RCC 7860 (cell line): ENCODE measurements around the gene TRA2B.

ENCODE experiments used
- DNase-seq: peaks from one replicate; pipeline ENCODE4 v3.0.0-alpha.2; 2015; ENCODE audit warnings: low spot score
- FAIRE-seq: peaks from 2 replicates; lab custom pipeline; 2012; peaks lifted over from hg19 to GRCh38; lab: Jason Lieb, UNC

Gene TRA2B

GRCh38 chr3:185884641-185885040 is 53.2 kb downstream of the TRA2B start:
- no peak for DNase-seq
- FAIRE-seq, result no peak

- FAIRE-seq, result no peak
- DNase-seq, result no peak
Observed at GRCh38 chr3:185881926-185882325, 55.9 kb downstream of the TRA2B start.

DNA sequence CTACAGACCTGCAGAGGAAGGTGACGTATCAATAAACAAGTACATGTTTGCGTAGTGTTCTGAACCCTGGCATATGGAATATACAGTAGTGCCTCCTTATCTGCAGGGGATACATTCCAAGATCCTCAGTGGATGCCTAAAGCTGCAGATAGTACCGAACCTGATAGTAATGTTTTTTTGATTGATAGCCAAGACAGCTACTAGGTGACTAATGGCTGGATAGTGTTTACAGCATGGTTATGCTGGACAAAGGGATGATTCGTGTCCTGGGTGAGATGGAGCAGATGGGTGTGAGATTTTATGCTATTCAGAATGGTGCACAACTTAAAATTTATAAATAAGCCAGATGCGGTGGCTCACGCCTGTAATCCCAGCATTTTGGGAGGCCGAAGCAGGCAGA is 57.2 kb downstream of the TRA2B start:
- no peak for FAIRE-seq
- no peak for DNase-seq

DNA sequence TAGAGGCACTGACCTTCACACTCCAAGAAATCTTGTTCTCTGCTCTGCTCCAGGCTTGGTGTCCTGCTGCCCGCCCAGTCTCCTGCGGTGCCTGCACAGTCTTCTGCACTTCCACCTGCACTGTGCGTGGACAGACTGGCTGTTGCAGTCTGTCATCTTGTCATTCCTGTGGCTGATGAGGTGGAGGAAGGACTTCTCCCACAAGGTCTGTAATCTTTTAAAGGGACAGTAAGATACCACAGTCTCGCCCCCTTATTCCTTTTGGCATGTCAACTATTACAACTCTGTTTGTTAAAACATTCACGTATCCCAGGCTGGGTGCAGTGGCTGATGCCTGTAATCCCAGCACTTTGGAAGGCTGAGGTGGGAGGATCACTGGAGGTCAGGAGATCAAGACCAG is 58.9 kb downstream of the TRA2B start:
- DNase-seq (peak; percentile 55), FAIRE-seq (no peak)

GRCh38 chr3:185874119-185874518 is 63.7 kb downstream of the TRA2B start:
- FAIRE-seq (no peak), DNase-seq (no peak)

DNA sequence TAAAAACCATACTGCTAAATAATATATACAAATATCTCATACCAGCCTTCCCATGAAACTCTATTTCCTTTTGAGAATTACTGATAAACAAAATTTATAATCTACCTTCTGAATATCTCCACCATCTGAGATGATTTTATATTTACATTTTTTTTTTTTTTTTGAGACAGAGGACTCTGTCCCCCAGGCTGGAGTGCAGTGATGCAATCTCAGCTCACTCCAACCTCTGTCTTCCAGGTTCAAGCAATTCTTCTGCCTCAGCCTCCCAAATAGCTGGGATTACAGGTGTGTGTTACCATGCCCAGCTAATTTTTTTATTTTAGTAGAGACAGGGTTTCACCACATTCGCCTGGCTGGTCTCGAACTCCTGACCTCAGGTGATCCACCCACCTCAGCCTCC is 70.2 kb downstream of the TRA2B start:
- DNase-seq, result no peak
- no peak for FAIRE-seq

DNA sequence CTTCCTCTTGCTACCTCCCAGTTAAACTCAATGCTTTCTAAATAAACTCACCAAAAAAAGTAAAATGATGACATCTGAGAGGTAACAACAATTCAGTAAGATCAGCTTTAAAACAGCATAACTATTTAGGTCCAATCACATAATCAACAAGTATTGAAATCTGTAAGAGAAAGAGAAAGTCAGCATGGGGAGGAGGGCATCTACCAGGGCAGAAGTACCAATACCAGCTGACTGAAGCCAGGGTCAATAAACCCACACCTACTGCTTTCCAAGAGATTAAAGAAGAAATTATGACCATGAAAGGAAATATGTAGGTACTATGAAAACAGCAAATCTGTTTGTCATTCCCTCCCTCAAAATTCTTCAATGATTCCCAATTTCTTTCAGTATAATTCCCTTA is 70.8 kb downstream of the TRA2B start:
- no peak for DNase-seq
- no peak for FAIRE-seq

- FAIRE-seq (no peak), DNase-seq (no peak)
Observed at GRCh38 chr3:185866555-185866954, 71.3 kb downstream of the TRA2B start.
